ENCODE measurements around the gene KLHL33. TPM values are rescaled to one million over a fixed set of nuclear protein-coding genes. Genes with fewer than 3 reads are reported as not detected.

The KLHL33 gene
- total and polyA plus RNA-seq, 2 donors (not counting 3 experiments of a cell fraction or from before 2014, with no cell fraction given), result not detected

- no peaks in the 10 kb centered on the region for H3K9me3 ChIP-seq (replicated peaks; ENCODE audit: control insufficient read depth, insufficient read depth, low read length)
- no peak overlapping the region for H2AFZ ChIP-seq (ENCODE audit: low read depth, low read length)
- H3K4me1 ChIP-seq (ENCODE audit: control insufficient read depth, extremely low read depth, insufficient read depth, low read length), result peaks cover 14% of the 10 kb centered on the region
- H3K4me2 ChIP-seq (ENCODE audit: insufficient read depth, low read length), result peak overlapping the region; percentile 14
- TSS peak; percentile 86 for BruUV-seq (replicated peaks)
- no peaks in the 10 kb centered on the region for H3K27me3 ChIP-seq (ENCODE audit: control insufficient read depth in 2 of 2, insufficient read depth in 2 of 2, low read length in 2 of 2)
- dilution Hi-C loops (cut with MboI; ENCODE audit: extremely low pct_ligation_motif_present, low sequenced_read_pairs) (no loop called here), intact Hi-C loops (cut with micrococcal nuclease) (no loop called here)
- H3K4me3 ChIP-seq (replicated peaks in 1 of 3; ENCODE audit: insufficient read depth in 1 of 3, low read depth in 1 of 3, low read length in 3 of 3), result no peak overlapping the region
- H3K9ac ChIP-seq (replicated peaks; ENCODE audit: extremely low read depth, insufficient read depth, low read length), result no peak overlapping the region
- H4K20me1 ChIP-seq (replicated peaks; ENCODE audit: control insufficient read depth, extremely low read depth, insufficient read depth, low read length), result no peaks in the 10 kb centered on the region
- ChIA-PET CTCF (interaction anchor here (0.7 to 1.3 kb wide), 2 partner anchors 15 to 213 kb away, joined by 3 to 8 read pairs; no protein-coding TSS in a partner anchor), POLR2A (no interaction called here)
- H3K36me3 ChIP-seq (ENCODE audit: control insufficient read depth in 2 of 2, extremely low read depth in 1 of 2, insufficient read depth in 2 of 2, low read length in 2 of 2), result peaks cover 7 to 28% of the 10 kb centered on the region in 2 experiments
- FAIRE-seq, result no peak
- H3K9me1 ChIP-seq (replicated peaks; ENCODE audit: control insufficient read depth, extremely low read depth, insufficient read depth, low read length), result no peaks in the 10 kb centered on the region
- H3K27ac ChIP-seq (ENCODE audit: insufficient read depth, low read depth, low read length), result peak overlapping the region; percentile 49
- H3K79me2 ChIP-seq (ENCODE audit: control insufficient read depth, insufficient read depth, low read length), result no peaks in the 10 kb centered on the region
- no peak for DNase-seq (ENCODE audit: low read depth, low spot score)
- TF ChIP-seq POLR2AphosphoS5 (IDR thresholded peaks at IDR 0.05; ENCODE audit: insufficient read depth, low read depth, low read length) (no peak), JUN (IDR thresholded peaks at IDR 0.05; ENCODE audit: borderline replicate concordance, insufficient read depth, insufficient read length, low read depth) (no peak), MAX (IDR thresholded peaks at IDR 0.05; ENCODE audit: insufficient read depth, insufficient read length) (no peak), POLR2A (IDR thresholded peaks at IDR 0.05; ENCODE audit: low read depth, low read length) (no peak), FOS (IDR thresholded peaks at IDR 0.05; ENCODE audit: borderline replicate concordance, insufficient read depth, low read length) (no peak), GATA2 (IDR thresholded peaks at IDR 0.05; ENCODE audit: insufficient read depth, insufficient read length, low read depth, low read length) (no peak), EZH2 (IDR thresholded peaks at IDR 0.05; ENCODE audit: borderline replicate concordance, low read depth, low read length, severe bottlenecking) (no peak), MYC (IDR thresholded peaks at IDR 0.05; ENCODE audit: low read depth, low read length) (no peak), CTCF (IDR thresholded peaks at IDR 0.05; ENCODE audit: extremely low read depth in 1 of 2, insufficient read depth in 1 of 2, low read depth in 1 of 2, low read length in 2 of 2) (no peak)
These were observed 35.4 kb downstream of the KLHL33 start for GRCh38 chr14:20400589-20400964.
